NCI-H2171 (cell line): ENCODE measurements around the gene CADM2.

ENCODE experiments used
- DNase-seq: peaks from one replicate; lab custom pipeline; 2025; lab: John Stamatoyannopoulos, UW

The CADM2 gene

DNA sequence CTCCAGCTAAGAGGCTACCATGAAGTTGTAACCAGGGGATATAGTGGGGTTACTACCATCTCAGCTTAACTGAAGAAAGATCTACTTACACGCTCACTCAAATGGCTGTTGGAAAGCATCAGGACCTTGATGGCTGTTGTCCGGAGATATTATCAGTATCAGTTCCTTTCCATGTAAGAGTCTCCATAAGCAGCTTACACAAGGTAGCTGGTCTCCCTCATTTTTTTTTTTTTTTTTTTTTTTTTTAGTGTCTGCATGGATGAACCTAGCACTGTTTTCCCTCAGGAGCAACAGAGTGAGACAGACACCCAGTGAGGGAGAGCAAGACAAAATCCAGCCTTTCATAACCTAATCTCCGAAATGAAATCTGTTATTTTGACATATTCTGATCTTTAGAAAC, 230.9 kb downstream of the CADM2 start:
- DNase-seq = no peak

DNA sequence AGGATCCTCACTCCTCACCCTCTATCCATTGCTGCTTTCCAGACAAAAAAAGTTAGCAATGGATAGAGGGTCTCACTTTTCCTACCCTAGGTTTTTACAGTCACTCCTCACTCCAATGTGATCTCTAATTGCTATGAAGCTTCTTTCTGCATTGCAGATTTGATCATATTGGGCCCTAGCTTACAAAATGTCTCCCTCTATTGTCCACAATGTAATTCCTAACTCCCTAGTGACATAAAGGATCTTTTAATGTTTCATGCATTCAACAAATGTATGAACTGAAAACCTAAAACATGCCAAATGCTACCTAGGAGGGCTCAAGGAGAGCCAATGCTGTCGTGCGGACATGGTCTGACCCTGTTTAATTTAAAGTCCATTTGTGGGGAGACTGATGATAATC, 234.8 kb downstream of the CADM2 start:
- no peak for DNase-seq

DNA sequence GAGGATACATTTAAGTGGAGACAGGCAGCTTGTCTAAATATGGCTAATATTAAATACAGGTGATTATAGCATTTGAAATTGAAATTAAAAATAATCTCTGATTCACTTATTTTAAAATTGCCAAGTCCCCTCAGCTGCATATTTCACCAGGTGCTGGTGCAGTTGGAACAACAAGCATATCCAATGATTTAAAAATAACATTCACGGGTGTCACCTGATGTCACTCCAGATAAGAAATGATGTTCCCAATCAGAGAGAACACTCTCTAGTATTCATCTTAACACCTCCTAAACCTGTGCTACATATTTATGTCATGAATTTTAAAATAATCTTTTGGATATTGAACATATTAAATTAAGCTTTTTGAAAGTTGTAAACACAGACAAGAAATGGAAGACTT, 249.9 kb downstream of the CADM2 start:
- no peak for DNase-seq

DNA sequence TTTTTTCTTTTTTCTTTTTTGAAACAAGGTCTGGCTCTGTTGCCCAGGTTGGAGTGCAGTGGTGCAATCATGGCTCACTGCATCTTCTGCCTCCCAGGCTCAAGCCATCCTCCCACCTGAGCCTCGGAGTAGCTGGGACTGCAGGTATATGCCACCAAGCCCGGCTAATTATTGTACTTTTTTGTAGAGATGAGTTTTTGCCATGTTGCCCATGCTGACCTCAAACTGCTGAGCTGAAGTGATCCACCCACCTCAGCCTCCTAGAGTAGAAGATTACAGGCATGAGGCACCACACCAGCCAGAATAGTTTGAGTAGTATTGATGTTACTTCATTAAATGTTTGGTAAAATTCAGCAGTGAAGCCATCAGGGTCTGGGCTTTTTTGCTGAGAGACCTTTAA, 251.8 kb downstream of the CADM2 start:
- DNase-seq = no peak

DNA sequence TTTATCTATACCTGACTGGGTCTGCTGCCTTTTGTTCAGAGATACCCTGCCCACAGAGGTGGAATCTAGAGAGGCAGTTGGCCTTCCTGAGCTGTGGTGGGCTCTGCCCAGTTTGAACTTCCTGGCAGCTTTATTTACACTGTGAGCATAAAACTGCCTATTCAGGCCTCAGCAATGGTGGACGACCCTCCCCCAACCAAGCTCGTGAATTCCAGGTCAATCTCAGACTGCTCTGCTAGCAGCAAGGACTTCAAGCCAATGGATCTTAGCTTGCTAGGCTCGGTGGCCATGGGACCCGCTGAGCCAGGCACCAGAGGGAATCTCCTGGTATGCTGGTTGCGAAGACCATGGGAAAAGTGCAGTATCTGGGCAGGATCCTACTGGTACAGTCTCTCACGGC, 270.2 kb downstream of the CADM2 start:
- no peak for DNase-seq

DNA sequence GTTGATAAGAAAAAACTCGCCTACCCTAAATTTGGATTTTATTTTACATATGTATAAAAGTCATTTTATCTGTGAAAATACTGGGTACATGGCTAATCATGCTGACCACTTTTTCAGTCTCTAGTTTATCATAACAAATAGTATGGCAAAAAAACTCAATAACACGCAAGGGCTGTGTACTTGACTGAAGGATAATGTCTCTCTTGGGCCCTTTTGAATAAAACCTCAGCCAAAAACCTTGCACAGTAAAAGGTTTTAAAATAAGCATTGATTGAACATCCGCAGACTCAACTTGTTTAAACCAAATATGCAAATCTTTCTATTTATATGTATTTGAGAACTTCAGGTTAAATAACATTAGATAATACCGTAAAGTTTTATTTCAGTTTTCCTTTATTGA, 285.3 kb downstream of the CADM2 start:
- DNase-seq = no peak

DNA sequence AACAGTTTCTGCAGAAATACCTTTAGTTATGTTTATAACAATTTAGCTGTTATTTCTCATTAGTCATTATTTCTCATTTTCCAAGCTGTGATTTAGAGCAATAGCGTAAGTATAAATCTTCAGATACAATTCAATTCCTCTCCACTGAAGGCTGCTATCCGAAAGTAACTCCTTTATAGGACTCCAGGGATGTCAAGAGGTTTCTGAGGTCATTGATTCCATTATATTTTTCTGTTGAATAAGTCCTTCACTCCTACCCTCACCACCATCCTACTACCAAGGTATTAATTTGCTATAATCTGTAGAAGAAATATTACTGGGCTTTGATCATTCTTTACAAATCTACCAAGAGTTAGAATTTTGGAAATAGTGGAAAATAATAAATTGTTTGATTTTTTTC, 285.7 kb downstream of the CADM2 start:
- DNase-seq = no peak

DNA sequence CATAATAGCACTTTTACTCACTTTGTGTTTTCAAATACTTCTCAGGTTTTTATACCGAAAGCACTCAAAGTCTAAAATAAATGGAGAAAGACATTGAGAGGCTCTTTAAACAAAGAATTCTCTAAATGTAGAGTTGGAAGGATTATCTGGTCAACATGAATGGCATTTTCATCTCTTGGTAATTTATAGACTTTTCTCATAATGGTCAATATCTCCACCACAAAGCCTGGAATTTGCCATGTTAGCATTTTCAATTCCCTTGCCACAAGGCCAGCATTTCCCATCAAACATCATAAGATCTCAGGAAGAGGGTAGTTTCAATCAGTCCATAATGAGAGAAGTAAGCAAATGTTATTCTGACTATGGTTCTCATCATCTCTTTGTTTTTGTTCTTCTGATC, 293.0 kb downstream of the CADM2 start:
- no peak for DNase-seq

DNA sequence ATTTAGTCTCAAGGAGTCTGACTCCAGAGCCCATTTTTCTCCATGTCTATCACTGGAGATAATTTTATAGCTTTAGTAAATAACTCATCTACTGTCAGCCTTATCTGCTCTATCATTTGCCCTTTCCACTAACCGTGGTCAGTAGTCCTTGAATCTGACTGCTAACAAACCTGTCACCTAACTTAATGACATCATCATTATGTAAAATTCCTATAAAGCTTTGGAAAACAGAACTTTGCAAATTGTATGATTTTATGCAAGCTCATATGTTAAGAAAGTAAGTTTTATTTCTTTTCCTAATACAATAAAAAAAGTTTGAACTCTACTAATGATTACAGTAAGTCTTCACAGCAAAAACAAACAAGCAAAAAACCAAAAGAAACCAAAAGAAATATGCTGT, 293.9 kb downstream of the CADM2 start:
- DNase-seq = no peak

DNA sequence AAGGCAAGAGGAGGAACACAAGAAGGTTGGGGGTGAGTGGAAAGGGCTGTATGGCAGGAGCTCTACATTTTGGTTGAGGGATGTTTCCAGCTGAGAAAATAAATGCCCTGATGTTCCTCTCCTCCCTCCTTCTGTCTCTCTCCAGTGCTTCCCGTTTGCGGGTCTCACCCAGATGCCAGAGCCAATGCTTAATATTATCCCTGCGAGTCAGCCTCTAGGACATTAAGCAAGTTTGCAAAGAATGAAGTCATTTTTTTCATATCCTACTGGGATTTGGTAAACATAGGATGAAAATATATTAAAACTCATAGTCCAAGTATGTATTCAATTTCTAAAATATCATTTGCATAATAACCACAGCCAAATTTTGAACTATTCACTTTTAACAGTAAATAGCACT, 295.9 kb downstream of the CADM2 start:
- no peak for DNase-seq

DNA sequence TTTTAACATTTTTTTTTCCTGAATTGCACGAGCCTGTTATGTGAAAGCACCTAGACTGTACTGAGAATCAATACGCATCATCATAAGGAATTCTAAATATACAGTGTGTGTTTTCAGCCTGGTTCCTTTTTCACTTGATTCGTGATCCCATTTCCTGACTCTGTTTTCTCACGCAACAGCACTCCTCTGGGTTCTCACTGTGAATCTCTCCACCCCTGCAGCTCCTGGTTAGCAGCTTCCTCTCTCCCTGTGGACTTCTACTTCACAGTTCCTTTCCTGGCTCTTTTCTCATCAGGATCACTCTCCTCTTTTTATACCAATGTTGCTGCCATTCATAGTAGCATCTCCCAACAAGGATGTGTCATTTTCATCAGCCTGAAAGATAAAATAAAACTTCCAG, 297.2 kb downstream of the CADM2 start:
- no peak for DNase-seq

DNA sequence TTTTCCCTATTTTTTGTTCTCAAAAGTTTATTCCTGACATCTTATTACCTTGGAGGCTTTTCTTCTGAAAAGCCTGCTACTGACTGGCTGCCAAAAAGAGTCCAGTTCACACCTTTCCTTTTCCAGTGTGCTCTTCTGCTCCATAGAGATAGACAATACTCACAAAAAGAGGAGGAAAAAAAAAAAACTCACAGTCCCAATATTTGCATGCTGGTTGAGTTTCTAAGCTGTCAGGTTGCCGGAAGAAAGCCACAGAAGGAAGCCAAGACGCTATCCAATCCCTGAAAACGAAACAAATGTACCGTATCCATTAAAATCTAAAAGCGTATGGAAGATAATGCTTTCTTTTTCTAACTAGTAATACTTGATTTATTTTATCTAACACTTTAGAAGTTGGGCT, 299.5 kb downstream of the CADM2 start:
- no peak for DNase-seq

DNA sequence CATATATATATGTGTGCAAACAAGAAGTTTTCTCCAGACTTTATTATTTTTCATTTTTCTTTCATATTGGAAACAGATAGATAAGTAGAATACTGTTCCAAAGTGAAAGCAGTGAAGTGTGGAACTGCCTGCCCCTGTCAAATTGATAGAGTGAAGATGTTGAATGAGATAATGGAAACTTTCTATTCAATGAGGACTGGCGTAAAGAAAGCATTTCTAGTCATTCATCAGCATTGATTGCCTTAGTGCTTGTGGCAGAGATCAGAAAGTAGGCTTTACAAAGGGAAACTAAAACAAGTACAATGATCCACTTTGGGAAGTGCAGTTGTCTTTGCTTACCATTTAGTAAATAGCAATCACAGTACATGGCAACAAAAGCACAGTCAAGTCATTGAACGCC, 300.0 kb downstream of the CADM2 start:
- DNase-seq = no peak

DNA sequence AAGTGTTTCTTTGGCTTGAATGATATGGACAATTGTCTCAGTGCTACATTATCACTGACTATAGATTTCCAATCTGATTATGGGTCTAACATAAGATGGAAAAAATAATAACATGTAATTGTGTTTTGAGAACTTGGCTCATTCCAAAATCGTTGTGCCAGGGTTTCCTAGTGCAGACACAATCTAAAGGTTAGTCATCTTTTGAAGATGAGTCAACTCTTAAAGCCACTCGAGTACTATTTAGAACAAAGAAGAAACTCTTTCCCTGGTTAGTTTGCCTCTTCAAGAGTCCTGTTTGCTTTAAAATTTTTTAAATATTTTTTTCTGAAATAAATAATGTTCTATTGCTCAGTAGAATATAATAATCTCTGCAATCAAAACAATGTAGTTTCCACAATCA, 301.0 kb downstream of the CADM2 start:
- DNase-seq = no peak

DNA sequence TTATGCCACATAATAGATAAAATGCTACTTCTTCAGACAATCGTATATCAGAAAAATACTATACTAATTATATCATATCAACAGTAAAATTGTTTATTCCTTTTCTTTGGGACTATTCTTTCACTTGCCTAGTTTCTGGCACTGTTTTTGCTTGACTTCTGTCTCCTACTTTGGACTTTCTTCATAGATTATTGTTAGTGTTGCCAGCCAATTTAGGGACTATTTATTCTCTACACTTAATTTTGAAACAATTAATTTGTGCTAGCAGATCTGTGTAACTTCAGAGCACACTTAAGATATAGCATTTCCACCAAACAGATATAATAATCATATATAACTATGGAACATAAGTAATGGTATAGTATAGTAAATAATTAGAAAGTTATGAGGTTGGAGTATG, 305.6 kb downstream of the CADM2 start:
- no peak for DNase-seq

DNA sequence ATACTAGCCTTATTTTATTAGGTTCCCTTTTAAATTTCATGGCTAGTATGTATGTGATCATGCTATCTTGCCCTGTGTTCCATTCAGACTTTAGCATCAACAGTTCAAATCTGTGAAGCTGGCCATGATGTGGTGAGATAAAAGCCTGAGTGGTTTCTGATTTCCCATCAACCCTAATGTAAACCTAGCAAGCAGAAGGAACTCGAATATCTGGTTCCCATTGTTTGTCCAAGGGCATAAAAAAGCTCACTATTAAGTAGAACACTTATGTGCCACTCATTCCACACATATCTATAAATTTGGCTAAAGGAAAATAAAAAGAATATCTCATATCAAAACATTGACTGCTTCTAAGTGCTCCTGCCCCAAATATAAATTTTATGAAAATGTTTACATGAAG, 311.7 kb downstream of the CADM2 start:
- no peak for DNase-seq

DNA sequence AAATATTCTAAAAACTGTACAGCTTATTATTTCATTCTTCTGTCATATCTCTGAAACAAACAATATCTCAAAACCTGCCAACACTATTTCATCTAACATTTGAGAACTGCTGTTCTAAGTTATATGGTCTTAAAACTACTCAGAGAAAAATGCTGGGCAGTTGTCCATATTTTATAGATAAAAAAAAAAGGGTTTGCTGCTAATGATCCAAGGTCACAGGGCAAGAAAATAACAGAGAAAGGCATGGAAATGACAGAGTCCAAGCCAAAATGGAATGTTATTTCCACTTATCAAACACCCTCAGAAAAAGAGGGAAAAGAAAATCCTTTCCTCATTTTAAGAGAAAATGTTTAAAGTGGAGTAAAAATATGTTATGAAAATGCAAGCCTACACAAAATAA, 313.1 kb downstream of the CADM2 start:
- no peak for DNase-seq

DNA sequence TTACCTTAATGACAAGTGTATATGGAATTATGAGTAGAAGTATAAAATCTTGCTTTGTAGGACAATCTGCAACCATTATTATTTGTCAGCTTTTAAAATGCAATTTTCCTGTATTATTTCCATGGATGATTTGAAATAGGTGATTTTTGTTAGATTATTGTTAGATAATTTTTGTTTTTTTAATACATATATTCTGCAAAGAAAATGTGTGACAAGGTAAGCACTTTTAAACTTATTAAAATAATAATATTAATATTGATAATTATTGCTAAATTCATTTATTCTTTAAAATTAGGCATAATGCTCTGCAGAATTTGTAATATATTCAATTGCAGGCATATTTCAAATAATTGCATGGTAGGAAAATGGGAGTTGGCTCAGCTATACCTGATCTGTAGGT, 329.5 kb downstream of the CADM2 start:
- DNase-seq = no peak

DNA sequence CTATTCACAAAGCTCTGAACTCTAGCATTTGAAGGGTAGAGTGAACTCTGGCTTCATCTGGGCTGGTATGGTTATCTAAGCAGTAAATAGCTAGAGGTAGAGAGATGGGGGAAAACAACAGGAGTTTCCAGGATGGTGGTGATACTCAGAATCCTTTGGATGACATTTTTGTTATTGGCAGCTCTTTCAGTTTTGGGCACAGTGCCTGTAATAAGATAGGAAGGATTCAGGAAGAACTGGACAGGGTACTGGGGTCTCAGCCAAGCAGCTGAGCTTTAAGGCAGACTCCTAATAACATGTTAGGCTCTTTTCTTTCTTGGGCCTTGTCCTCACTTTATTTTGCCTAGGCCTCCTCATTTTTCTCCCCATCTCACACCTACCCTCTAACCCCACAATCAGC, 338.5 kb downstream of the CADM2 start:
- no peak for DNase-seq

DNA sequence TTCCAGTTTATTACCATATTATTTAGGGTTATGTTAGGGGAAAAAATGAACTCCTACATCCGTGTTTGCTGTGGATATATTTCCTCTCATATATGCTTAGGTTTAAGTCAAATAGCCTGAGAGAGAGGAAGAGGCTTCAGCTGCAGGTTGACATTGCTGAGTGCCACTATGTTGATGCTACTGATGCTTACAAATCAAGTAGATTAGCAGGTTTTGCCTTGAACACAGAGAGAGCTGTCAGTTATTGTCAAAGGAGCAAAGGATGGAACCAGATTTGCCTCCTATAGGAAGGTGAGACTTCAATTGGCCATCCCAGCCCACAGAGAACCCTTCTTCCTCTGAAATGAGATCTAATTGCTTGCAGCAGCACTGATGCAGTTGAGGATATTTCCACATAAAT, 339.2 kb downstream of the CADM2 start:
- DNase-seq = no peak

DNA sequence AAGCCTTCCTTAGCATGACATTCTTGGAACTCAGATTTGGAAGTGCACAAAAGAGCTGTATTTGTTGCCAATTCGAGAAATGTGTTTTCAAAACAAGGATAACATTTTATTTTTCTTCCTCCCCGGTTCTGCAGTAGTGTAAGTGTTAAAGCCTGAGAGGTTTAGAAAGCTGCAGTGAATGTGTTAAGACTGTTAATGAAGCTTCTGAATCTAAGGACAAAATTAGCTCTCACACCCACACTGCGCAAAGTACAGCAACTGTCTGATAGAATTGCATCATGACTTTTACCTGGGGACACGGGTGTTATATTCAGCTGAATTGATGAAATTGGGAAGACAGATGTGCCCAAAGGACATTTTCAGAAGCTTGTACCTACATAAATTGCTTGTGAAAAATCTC, 344.4 kb downstream of the CADM2 start:
- DNase-seq = no peak

DNA sequence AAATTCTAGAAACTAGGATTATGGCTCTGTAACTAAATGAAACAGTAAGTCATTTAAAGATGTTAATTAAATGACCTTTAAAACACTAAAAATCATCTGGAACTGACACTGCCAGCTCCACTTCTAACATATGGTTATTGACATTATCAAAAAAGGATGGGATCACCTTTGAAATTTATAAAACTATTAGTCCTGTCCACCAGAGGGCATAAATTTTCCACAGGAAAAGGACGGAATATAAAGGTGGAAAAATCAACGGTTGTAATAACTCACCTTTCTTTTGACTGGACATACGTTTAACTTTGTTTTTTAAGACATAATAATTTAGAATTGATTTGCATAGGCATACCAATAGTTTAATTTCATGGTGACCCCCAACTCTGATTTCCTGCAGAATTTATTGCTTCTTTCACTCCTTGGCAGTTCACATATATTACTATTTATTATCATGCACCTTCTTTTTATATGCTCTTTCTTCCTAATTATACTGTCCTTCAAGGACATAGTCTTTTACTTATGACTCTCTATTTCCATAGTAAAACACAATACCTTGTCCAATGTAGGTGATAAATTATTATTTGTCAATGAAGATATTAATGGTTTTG, 345.7 kb downstream of the CADM2 start:
- DNase-seq = no peak

DNA sequence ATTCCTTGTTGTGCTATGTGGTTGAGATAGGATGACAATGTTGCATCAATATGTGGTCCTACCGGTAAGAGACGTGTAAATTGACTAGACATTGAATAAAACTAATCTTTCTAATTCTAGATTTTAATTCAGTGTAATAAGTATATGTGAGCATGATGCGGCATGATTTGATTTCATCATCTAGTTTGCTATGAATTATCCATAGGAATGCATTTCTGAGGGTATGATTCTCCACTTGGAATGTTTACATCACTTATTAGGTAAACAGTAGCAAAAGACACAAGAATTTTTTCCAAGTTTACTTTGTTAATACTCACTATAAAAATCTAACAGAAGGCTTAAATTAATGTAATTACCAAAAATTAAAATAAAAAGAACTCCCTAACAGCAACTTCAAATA, 353.5 kb downstream of the CADM2 start:
- DNase-seq = no peak

DNA sequence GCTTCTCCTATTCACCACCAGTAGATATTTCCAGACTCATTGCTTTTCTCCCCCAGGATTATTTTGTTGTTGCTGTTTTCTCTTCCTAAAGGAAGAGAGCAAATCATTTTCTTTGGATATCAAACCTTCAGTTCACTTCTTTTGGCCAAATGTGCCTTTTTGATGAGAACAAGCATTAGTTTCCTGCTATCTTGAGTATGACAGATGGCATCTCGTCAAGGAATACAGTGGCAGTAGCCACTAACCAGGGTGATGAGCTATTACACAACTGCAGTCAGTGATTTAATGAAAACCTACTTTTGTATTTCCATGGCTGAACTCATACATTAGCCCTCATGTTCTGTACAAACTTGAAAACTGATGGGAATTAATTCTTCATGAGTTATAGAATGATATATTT, 354.6 kb downstream of the CADM2 start:
- no peak for DNase-seq

DNA sequence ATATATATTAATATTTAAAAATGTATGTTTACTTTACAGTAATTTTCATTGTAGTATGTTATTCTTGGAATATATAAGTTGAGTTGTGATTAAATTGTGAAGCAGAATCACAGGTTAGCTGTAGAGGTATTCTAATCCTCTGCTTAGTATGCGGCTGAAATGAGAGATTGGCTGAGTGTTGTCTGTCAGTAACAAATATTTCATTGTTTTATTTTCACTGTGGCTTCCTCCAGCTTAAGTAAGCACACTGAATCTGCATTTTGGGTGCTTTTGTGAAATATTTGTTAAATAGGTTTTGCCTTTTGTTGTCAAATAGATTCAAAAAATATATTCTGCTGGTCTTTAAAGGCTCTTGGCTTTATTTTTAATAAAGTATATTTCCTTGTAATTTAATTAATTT, 357.5 kb downstream of the CADM2 start:
- no peak for DNase-seq
